ENCODE data around the gene ABCG2.

- no peak for TF ChIP-seq CTCF (IDR thresholded peaks at IDR 0.05)
- no peak for TF ChIP-seq POLR2AphosphoS5 (IDR thresholded peaks at IDR 0.05)
- TF ChIP-seq EP300 (IDR thresholded peaks at IDR 0.05) = no peak
Measured at GRCh38 chr4:88130544-88131305, 27.7 kb downstream of the ABCG2 start.
